HUES6 (cell line): Measurements from ENCODE around the gene ASRGL1.

Source experiments
- H3K27ac ChIP-seq: 2 replicates; pipeline ENCODE4 v1.7.0; 2013; ENCODE audit warnings: low read depth, mild to moderate bottlenecking, low read length, inconsistent platforms
- H3K27me3 ChIP-seq: 2 replicates; pipeline ENCODE4 v1.6.1; 2013; ENCODE audit warnings: low read length; ENCODE audit not compliant: control insufficient read depth, insufficient read depth
- H3K36me3 ChIP-seq: 2 replicates; pipeline ENCODE4 v1.6.1; 2013; ENCODE audit warnings: low read length; ENCODE audit not compliant: control insufficient read depth, insufficient read depth
- H3K4me1 ChIP-seq: 2 replicates; pipeline ENCODE4 v1.6.1; 2013; ENCODE audit warnings: low read length; ENCODE audit not compliant: control insufficient read depth, insufficient read depth
- H3K4me3 ChIP-seq: 2 replicates; pipeline ENCODE4 v1.5.1; 2013; ENCODE audit warnings: low read depth, low read length
- H3K9ac ChIP-seq: one replicate; pipeline ENCODE4 v1.6.1; 2013; ENCODE audit warnings: mild to moderate bottlenecking, low read length
- H3K9me3 ChIP-seq: 2 replicates; pipeline ENCODE4 v1.6.1; 2013; ENCODE audit warnings: low read depth, low read length; ENCODE audit not compliant: control insufficient read depth, insufficient read depth

The ASRGL1 gene

DNA sequence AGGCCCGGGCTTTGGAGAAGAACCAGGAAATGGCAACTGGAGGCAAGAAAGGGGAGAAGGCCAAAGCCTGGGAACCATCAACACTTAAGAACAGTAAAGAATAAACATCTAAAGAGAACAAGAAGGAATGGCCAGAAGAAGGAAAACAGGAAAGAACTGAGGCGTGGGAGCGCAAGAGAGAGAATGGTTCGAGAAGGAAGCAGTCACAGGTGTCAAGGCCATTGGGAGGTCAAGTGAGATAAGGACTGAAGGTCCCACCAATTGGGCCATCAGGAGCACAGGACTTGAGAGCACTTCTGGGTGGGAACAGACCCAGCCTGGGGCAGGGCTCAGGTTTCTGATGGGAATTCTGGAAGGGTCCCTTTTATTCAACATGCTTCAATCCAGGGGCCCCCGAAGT is 80.9 kb downstream of the ASRGL1 start:
- Histone ChIP-seq H3K4me3 (no peak overlapping the region), H3K27ac (no peak overlapping the region), H3K9ac (no peak overlapping the region), H3K27me3 (peaks cover 5% of the 10 kb centered on the region; the same call in 1 of the 2 replicates), H3K4me1 (peaks cover 2% of the 10 kb centered on the region; the same call in 1 of the 2 replicates), H3K9me3 (no peaks in the 10 kb centered on the region), H3K36me3 (no peaks in the 10 kb centered on the region)

DNA sequence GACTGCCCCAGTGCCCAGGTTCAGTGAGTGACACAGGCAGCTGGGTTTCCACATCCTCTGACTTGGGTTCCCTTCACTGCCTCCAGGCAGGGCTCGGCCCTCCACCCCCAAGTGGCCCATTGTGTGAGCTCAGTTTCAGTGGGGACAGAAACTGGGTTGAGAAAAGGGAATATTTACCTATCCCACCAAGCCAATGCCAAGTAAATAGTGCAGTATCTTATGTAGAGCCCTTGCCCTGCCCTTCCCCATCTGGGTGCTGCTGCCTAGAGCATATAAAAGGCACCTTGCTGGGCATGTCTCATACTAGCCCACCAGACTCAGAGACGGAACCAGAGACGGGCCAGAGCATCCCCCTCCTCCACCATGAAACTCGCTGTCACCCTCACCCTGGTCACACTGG is 81.5 kb downstream of the ASRGL1 start, which contains the start of gene SCGB1A1:
SCGB1A1 (plus strand) TSS at position 301 of the 400 bp plus-strand sequence; CDS start at position 364, 63 bp downstream.
- H3K27me3 ChIP-seq: peaks cover 11% of the 10 kb centered on the region
- no peak within 1 kb of the TSS for H3K4me3 ChIP-seq
- H3K9me3 ChIP-seq: no peaks in the 10 kb centered on the region
- H3K9ac ChIP-seq: no peak within 1 kb of the TSS
- no peak within 1 kb of the TSS for H3K27ac ChIP-seq
- peaks cover 4% of the 10 kb centered on the region; the same call in 1 of the 2 replicates for H3K4me1 ChIP-seq
- no peaks in the 10 kb centered on the region for H3K36me3 ChIP-seq

DNA sequence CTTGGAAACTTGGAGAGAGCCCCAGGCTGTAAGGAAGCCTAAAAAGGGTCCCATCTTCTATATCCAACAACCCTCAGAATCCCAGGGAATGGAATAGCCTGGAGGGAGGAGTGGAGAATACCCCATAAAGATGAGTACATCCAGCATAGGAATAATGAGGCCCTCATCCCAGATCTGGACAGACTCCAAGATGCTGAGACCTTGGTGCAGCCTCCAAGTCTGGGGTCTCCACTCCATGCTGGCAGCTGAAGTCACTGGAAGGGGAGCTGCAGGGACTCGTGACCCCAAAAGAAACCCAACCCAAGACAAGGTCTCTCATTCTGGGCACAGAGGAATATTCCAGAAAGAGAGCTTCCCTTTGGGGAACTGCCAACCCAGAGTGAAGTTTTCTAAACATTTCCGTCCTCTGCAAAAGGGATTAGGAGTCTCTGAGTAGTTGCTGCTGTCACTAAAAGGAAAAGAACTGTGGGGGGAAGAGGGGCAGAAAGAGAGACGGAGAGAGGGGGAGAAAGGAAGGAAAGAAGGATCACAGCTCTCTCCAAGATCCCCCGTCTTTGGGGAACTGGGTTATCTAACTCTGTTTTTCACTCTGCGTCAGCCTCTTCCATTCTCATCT is 82.2 kb downstream of the ASRGL1 start:
- Histone ChIP-seq H3K27ac (no peak overlapping the region), H3K9ac (no peak overlapping the region), H3K36me3 (no peaks in the 10 kb centered on the region), H3K9me3 (no peaks in the 10 kb centered on the region), H3K4me3 (no peak overlapping the region), H3K27me3 (peaks cover 15% of the 10 kb centered on the region), H3K4me1 (peaks cover 5% of the 10 kb centered on the region; the same call in 1 of the 2 replicates)

DNA sequence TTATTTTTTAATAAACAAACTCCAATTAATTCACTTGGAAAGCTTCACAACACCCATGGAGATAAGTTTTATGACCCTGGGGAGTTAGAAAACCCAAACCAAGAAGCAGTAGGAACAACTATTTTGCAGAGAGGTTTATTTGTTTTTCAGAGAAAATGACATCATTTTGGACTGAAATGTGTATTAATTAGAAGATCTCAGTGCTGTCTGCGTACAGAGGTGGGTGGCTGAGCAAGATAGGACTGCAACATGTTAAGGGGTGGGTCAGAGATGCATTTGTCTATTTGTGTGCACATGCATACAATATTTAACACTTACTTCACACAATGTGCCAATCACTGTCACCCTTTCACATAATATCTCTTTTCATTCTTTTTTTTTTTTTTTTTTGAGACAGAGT is 82.7 kb downstream of the ASRGL1 start:
- Histone ChIP-seq H3K9me3 (no peaks in the 10 kb centered on the region), H3K9ac (no peak overlapping the region), H3K4me1 (peaks cover 6% of the 10 kb centered on the region; the same call in 1 of the 2 replicates), H3K27ac (no peak overlapping the region), H3K27me3 (peaks cover 17% of the 10 kb centered on the region), H3K4me3 (no peak overlapping the region), H3K36me3 (no peaks in the 10 kb centered on the region)

DNA sequence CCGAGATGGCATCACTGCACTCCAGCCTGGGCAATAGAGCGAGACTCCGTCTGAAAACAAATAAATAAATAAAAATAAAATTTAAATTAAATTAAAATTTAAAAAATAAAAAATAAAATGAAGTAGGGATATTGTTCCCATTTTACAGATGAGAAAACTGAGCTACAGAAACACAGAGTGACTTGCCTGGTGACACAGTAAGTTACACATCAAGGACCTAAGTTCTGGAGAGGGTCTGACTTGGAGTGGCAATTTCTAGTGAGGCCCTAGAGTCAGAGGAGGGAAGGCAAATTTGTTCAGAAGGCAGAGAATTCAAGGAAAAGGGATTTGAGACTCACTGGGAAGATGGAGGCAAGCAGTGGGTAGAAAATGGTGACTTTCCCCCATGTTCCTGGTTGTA is 83.6 kb downstream of the ASRGL1 start:
- Histone ChIP-seq H3K27me3 (peaks cover 17% of the 10 kb centered on the region), H3K9ac (no peak overlapping the region), H3K4me1 (peaks cover 6% of the 10 kb centered on the region; the same call in 1 of the 2 replicates)

DNA sequence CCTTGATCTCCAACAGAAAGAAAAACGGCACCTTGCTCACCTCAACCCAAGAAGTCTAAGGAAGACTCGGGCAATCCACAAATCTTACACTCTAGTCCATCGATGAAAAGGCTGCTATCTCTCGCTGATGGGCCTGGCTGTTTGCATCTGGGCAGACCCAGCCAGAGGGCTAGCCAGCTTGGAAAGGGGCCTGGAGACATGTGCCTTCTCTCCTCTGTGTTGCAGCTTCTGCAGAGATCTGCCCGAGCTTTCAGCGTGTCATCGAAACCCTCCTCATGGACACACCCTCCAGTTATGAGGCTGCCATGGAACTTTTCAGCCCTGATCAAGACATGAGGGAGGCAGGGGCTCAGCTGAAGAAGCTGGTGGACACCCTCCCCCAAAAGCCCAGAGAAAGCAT is 84.7 kb downstream of the ASRGL1 start:
- Histone ChIP-seq H3K27me3 (peaks cover 17% of the 10 kb centered on the region), H3K36me3 (no peaks in the 10 kb centered on the region), H3K27ac (no peak overlapping the region), H3K4me1 (peaks cover 17% of the 10 kb centered on the region), H3K9ac (no peak overlapping the region), H3K9me3 (no peaks in the 10 kb centered on the region), H3K4me3 (no peak overlapping the region)

More for the DNA sequence above, 83.6 kb downstream of the ASRGL1 start:
- H3K27ac ChIP-seq: no peak overlapping the region
- no peaks in the 10 kb centered on the region for H3K9me3 ChIP-seq
- H3K36me3 ChIP-seq: no peaks in the 10 kb centered on the region
- no peak overlapping the region for H3K4me3 ChIP-seq

DNA sequence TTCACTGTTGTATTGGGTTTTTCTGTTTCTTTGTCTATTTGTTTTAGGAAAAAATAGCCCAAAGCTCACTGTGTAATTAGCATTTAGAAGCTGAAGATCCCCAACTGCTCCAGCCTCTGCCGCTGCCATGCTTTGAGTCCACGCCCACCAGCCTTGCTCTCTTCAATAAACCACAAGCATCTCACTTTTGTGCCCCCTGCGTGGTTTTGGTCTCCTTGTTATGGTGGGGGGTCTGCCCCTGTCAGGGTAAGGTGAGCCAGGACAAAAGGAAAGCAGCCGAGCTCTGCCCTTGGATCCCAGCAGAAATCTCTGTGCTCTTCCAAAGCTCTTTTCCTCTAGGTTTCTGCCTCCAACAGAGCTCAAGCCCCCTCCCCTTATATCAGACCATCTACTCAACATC is 85.8 kb downstream of the ASRGL1 start:
- Histone ChIP-seq H3K36me3 (no peaks in the 10 kb centered on the region), H3K4me3 (no peak overlapping the region), H3K9ac (no peak overlapping the region)

DNA sequence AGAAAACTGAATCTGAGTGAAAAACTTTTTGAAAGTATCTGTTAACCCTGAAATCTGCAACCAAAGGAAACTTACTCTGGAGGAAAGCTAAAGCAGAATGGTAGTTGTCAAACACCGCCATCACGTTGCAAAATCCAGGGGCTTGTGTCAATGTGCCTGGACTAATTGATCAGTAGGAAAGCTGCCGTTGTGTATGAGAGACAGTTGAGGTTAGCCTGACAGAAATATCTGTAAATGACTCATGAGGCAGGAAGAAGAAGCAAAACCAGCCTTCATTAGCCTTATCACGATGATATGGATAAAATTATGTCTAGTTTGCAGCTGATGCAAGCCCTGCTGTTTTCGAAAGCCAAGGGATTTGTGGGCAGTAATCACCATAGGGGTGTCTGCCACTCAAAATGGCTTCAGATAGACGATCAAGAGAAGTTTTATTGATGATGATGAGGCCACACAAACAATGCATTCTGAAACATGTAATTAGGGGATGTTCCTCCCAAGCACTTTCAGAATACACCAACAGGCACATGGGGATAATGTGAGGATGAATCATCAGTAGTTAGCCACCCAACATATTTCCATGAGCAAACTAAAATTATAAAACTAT is 90.5 kb downstream of the ASRGL1 start:
- Histone ChIP-seq H3K4me1 (peaks cover 19% of the 10 kb centered on the region), H3K36me3 (no peaks in the 10 kb centered on the region), H3K27ac (no peak overlapping the region), H3K9me3 (0 out of 2 replicates have a peak, but pooled peaks cover 2% of the 10 kb centered on the region), H3K9ac (no peak overlapping the region), H3K27me3 (peaks cover 16% of the 10 kb centered on the region), H3K4me3 (no peak overlapping the region)

More for the DNA sequence above, 85.8 kb downstream of the ASRGL1 start:
- Histone ChIP-seq H3K27me3 (peaks cover 17% of the 10 kb centered on the region), H3K9me3 (no peaks in the 10 kb centered on the region), H3K4me1 (peaks cover 19% of the 10 kb centered on the region), H3K27ac (no peak overlapping the region)

DNA sequence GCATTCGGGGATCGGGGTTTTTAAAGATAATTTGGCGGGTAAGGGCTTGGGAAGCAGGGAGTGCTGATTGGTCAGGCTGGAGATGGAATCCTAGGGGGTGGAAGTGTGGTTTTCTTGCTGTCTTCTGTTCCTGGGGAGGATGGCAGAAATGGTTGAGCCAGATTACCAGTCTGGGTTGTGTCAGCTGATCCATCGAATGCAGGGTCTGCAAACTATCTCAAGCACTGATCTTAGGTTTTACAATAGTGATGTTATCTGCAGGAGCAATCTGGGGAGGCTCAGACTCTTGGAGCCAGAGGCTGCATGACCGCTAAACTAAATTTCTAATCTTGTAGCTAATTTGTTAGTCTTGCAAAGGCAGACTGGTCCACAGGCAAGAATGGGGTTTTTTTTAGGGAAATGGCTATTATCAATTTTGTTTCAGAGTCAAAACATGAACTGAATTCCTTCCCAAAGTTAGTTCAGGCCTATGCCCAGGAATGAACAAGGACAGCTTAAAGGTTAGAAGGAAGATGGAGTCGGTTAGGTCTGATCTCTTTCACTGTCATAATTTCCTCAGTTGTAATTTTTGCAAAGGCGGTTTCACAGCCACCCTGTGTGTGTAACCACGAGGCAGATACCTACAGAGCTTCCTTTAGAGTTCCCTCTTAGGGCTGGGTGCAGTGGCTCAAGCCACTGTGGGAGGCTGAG is 91.8 kb downstream of the ASRGL1 start:
- Histone ChIP-seq H3K4me1 (peaks cover 20% of the 10 kb centered on the region), H3K36me3 (no peaks in the 10 kb centered on the region), H3K27me3 (0 out of 2 replicates have a peak, but pooled peaks cover 5% of the 10 kb centered on the region), H3K9ac (no peak overlapping the region), H3K4me3 (no peak overlapping the region), H3K9me3 (0 out of 2 replicates have a peak, but pooled peaks cover 2% of the 10 kb centered on the region), H3K27ac (no peak overlapping the region)

DNA sequence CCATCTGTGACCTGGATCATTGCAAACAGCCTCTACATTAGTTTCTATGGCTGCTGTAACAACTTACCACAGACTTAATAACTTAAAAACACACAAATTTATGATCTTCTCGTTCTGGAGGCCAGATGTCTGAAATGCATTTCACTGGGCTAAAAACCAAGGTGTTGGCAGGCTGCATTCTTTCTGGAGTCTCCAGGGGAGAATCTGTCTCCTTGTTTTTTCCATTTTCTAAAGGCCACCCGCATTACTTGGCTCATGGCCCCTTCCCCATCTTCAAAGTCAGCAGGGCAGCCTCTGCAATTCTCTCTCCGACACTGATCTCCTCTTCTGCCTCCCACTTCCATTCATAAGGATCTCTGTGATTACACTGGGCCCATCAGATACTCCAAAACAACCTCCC is 93.2 kb downstream of the ASRGL1 start:
- H3K27ac ChIP-seq: no peak overlapping the region
- no peak overlapping the region for H3K9ac ChIP-seq
- peaks cover 21% of the 10 kb centered on the region for H3K4me1 ChIP-seq
- H3K27me3 ChIP-seq: no peaks in the 10 kb centered on the region
- 0 out of 2 replicates have a peak, but pooled peaks cover 2% of the 10 kb centered on the region for H3K9me3 ChIP-seq
- no peak overlapping the region for H3K4me3 ChIP-seq
- no peaks in the 10 kb centered on the region for H3K36me3 ChIP-seq
